ENCODE data around the gene RPS14. TPM values are rescaled to one million over a fixed set of nuclear protein-coding genes. Genes with fewer than 3 reads are reported as not detected.
A peak's percentile ranks its signal among the peaks of the same experiment; 100 is the strongest.

The RPS14 gene
- polyA plus RNA-seq, 1 of the 3 experiments (the other 2 are of a cell fraction), result 10,227 TPM

GRCh38 chr5:150397782-150398721 is 51.5 kb downstream of the RPS14 start:
- Histone ChIP-seq H3K27me3 (ENCODE audit: insufficient read depth) (no peaks in the 10 kb centered on the region), H3K27ac (ENCODE audit: low read depth in 2 of 2, low read length in 1 of 2) (no peak overlapping the region), H3K9me3 (no peaks in the 10 kb centered on the region), H2AFZ (ENCODE audit: low read depth) (no peak overlapping the region), H3K4me3 (ENCODE audit: low read depth in 2 of 2, low read length in 1 of 2) (no peak overlapping the region), H4K20me1 (ENCODE audit: insufficient read depth) (no peaks in the 10 kb centered on the region), H3K9ac (no peak overlapping the region), H3K9me2 (no peaks in the 10 kb centered on the region), H3F3A (replicated peaks; ENCODE audit: insufficient read depth) (peaks cover 5% of the 10 kb centered on the region), H3K79me2 (ENCODE audit: insufficient read depth) (no peaks in the 10 kb centered on the region), H3K36me3 (replicated peaks in 1 of 2; ENCODE audit: control insufficient read depth in 1 of 2, insufficient read depth in 2 of 2, low read length in 1 of 2) (peaks cover 7 to 79% of the 10 kb centered on the region in 2 experiments), H3K4me1 (ENCODE audit: control insufficient read depth in 1 of 2, insufficient read depth in 2 of 2, low read depth in 1 of 2, low read length in 1 of 2) (peaks cover 0 to 4% of the 10 kb centered on the region in 2 experiments; a peak in 1 of 4 replicates), H3K4me2 (no peak overlapping the region)
- WGBS (ENCODE audit: low lambda C conversion rate), result 94% methylated on average over 12 of the region's 13 CpGs
- POLR2A ChIA-PET, result interaction anchor here (1.4 kb wide), 1 partner anchor 38 kb away, joined by 4 read pairs; no protein-coding TSS in a partner anchor
- DNase-seq, result no peak
- CTCF ChIA-PET, result interaction anchor here (1.1 to 1.5 kb wide), 5 partner anchors 18 to 113 kb away, joined by 3 to 5 read pairs (median 4); no protein-coding TSS in a partner anchor
- TF ChIP-seq CTCF (IDR thresholded peaks at IDR 0.05), result peak; percentile 16; the same call in 1 of the 2 replicates
- TF ChIP-seq YY1 (IDR thresholded peaks at IDR 0.05; ENCODE audit: low read depth), result no peak

GRCh38 chr5:150397146-150397781 is 52.3 kb downstream of the RPS14 start:
- no peak overlapping the region for H3K4me2 ChIP-seq
- peaks cover 0 to 4% of the 10 kb centered on the region in 2 experiments; a peak in 1 of 4 replicates for H3K4me1 ChIP-seq (ENCODE audit: control insufficient read depth in 1 of 2, insufficient read depth in 2 of 2, low read depth in 1 of 2, low read length in 1 of 2)
- H3K79me2 ChIP-seq (ENCODE audit: insufficient read depth), result no peaks in the 10 kb centered on the region
- no peak for DNase-seq
- CTCF ChIA-PET, result interaction anchor here (0.8 to 1.5 kb wide), 5 partner anchors 17 to 563 kb away, joined by 3 to 5 read pairs (median 4); no protein-coding TSS in a partner anchor
- WGBS (ENCODE audit: low lambda C conversion rate), result 91% methylated on average over 12 of the region's 14 CpGs
- no peak overlapping the region for H3K4me3 ChIP-seq (ENCODE audit: low read depth in 2 of 2, low read length in 1 of 2)
- no peaks in the 10 kb centered on the region for H4K20me1 ChIP-seq (ENCODE audit: insufficient read depth)
- POLR2A ChIA-PET, result interaction anchor here (1.4 kb wide), 1 partner anchor 39 kb away, joined by 4 read pairs; no protein-coding TSS in a partner anchor
- H3K27ac ChIP-seq (ENCODE audit: low read depth in 2 of 2, low read length in 1 of 2), result no peak overlapping the region
- TF ChIP-seq REST (IDR thresholded peaks at IDR 0.05; ENCODE audit: low read depth, low read length), result no peak
- TF ChIP-seq POLR2AphosphoS5 (IDR thresholded peaks at IDR 0.05; ENCODE audit: low read depth, low read length), result no peak
- TF ChIP-seq FOSL2 (IDR thresholded peaks at IDR 0.05; ENCODE audit: borderline replicate concordance, low read depth), result no peak
- no peak for TF ChIP-seq ELF1 (IDR thresholded peaks at IDR 0.05)
- TF ChIP-seq RXRA (IDR thresholded peaks at IDR 0.05; ENCODE audit: borderline replicate concordance, low read depth), result no peak
- TF ChIP-seq FOXJ3 (CRISPR knock-in tag; IDR thresholded peaks at IDR 0.05), result no peak
- TF ChIP-seq RFX5 (IDR thresholded peaks at IDR 0.05; ENCODE audit: low read length), result no peak
- TF ChIP-seq PBX3 (IDR thresholded peaks at IDR 0.05), result no peak
- no peaks in the 10 kb centered on the region for H3K9me3 ChIP-seq
- no peak overlapping the region for H2AFZ ChIP-seq (ENCODE audit: low read depth)
- no peak overlapping the region for H3K9ac ChIP-seq
- H3F3A ChIP-seq (replicated peaks; ENCODE audit: insufficient read depth), result peaks cover 5% of the 10 kb centered on the region
- H3K9me2 ChIP-seq, result no peaks in the 10 kb centered on the region
- H3K36me3 ChIP-seq (replicated peaks in 1 of 2; ENCODE audit: control insufficient read depth in 1 of 2, insufficient read depth in 2 of 2, low read length in 1 of 2), result peaks cover 7 to 84% of the 10 kb centered on the region in 2 experiments
- H3K27me3 ChIP-seq (ENCODE audit: insufficient read depth), result no peaks in the 10 kb centered on the region

All from SK-N-SH (cell line).